SK-N-SH (cell line): ENCODE results near the gene KRT2. TPM values are rescaled to one million over a fixed set of nuclear protein-coding genes. Genes with fewer than 3 reads are reported as not detected.

Experiments used
- CTCF ChIA-PET: fragments of 300-600, 350-600 bp; formaldehyde crosslinking; extraction: SDS; loops from one replicate; lab custom pipeline; 2021; lab: Yijun Ruan, JAX
- POLR2A ChIA-PET: fragments of 350-600 bp; sonication (Branson Sonifier 250); formaldehyde crosslinking; extraction: SDS; loops from one replicate; lab custom pipeline; 2020; ENCODE audit warnings: antibody characterized with exemption, inconsistent platforms; lab: Yijun Ruan, JAX
- DNase-seq: peaks from one replicate; pipeline ENCODE4 v3.0.0; 2012
- H2AFZ ChIP-seq: fragments of 200-600 bp; sonication (generic); 2 replicates; pipeline ENCODE4 v1.8.1; 2016; ENCODE audit warnings: antibody characterized with exemption, mild to moderate bottlenecking, low read depth
- H3F3A ChIP-seq: fragments of 200-600 bp; sonication (generic); replicated peaks from 2 replicates; pipeline ENCODE3; 2016; ENCODE audit warnings: antibody characterized with exemption, mild to moderate bottlenecking; ENCODE audit not compliant: insufficient read depth
- H3K27ac ChIP-seq, 2 experiments: fragments of 200-500 bp in 1 of 2; fragments of 200-600 bp in 1 of 2; sonication (Bioruptor generic) in 1 of 2; sonication (generic), shearing (Covaris generic) in 1 of 2; 2 replicates each; pipeline versions ENCODE4 v1.5.1 to v1.6.1; 2014 to 2016; ENCODE audit warnings: low read depth in 2 of 2, inconsistent platforms in 1 of 2, low read length in 1 of 2, mild to moderate bottlenecking in 1 of 2, mixed read lengths in 1 of 2
- H3K27me3 ChIP-seq: fragments of 200-600 bp; sonication (generic), shearing (Covaris generic); 2 replicates; pipeline ENCODE4 v1.6.1; 2016; ENCODE audit warnings: mixed run types; ENCODE audit not compliant: insufficient read depth
- H3K36me3 ChIP-seq, 2 experiments: fragments of 200-500 bp in 1 of 2; fragments of 200-600 bp in 1 of 2; sonication (Bioruptor generic) in 1 of 2; sonication (generic) in 1 of 2; replicated peaks in 1 of 2; 2 replicates each; pipeline versions ENCODE3 to v1.5.1; 2014 to 2016; ENCODE audit warnings: low read length in 1 of 2, mild to moderate bottlenecking in 1 of 2; ENCODE audit not compliant: insufficient read depth in 2 of 2, control insufficient read depth in 1 of 2
- H3K4me1 ChIP-seq, 2 experiments: fragments of 200-500 bp in 1 of 2; fragments of 200-600 bp in 1 of 2; sonication (Bioruptor generic) in 1 of 2; sonication (generic), shearing (Covaris generic) in 1 of 2; 2 replicates each; pipeline versions ENCODE4 v1.5.1 to v1.6.1; 2014 to 2016; ENCODE audit warnings: low read depth in 1 of 2, low read length in 1 of 2, mixed run types in 1 of 2; ENCODE audit not compliant: insufficient read depth in 2 of 2, control insufficient read depth in 1 of 2
- H3K4me2 ChIP-seq: fragments of 200-600 bp; sonication (generic), shearing (Covaris generic); 2 replicates; pipeline ENCODE4 v1.6.1; 2017; ENCODE audit warnings: mixed run types
- H3K4me3 ChIP-seq, 2 experiments: fragments of 200-500 bp in 1 of 2; fragments of 200-600 bp in 1 of 2; sonication (Bioruptor generic) in 1 of 2; sonication (generic), shearing (Covaris generic) in 1 of 2; 2 replicates each; pipeline versions ENCODE4 v1.5.1 to v1.8.1; 2014 to 2016; ENCODE audit warnings: low read depth in 2 of 2, inconsistent platforms in 1 of 2, low read length in 1 of 2, mild to moderate bottlenecking in 1 of 2, mixed read lengths in 1 of 2, moderate library complexity in 1 of 2
- H3K79me2 ChIP-seq: fragments of 200-600 bp; sonication (generic); 2 replicates; pipeline ENCODE4 v1.8.1; 2017; ENCODE audit warnings: mild to moderate bottlenecking; ENCODE audit not compliant: insufficient read depth
- H3K9ac ChIP-seq: fragments of 200-600 bp; sonication (generic); 2 replicates; pipeline ENCODE4 v1.6.1; 2017; ENCODE audit warnings: mixed run types
- H3K9me2 ChIP-seq: fragments of 200-600 bp; sonication (generic); 2 replicates; pipeline ENCODE4 v1.6.1; 2017; ENCODE audit warnings: mixed run types
- H3K9me3 ChIP-seq: fragments of 200-600 bp; sonication (generic); 2 replicates; pipeline ENCODE4 v1.6.1; 2017; ENCODE audit warnings: mixed run types, mild to moderate bottlenecking, moderate library complexity
- H4K20me1 ChIP-seq: fragments of 200-600 bp; sonication (generic); 2 replicates; pipeline ENCODE4 v1.6.1; 2017; ENCODE audit warnings: mild to moderate bottlenecking, mixed run types; ENCODE audit not compliant: insufficient read depth
- CHD2 ChIP-seq: fragments of 150-350 bp; IDR thresholded peaks from 2 replicates; pipeline ENCODE4 v1.6.1; 2018; ENCODE audit warnings: low read length; ENCODE audit not compliant: partially characterized antibody
- EZH2phosphoT487 ChIP-seq: fragments of 200-600 bp; sonication (generic); IDR thresholded peaks from 2 replicates; pipeline ENCODE4 v1.6.1; 2017; ENCODE audit warnings: low read depth, mixed run types, mild to moderate bottlenecking, antibody characterized with exemption, moderate library complexity, borderline replicate concordance
- FOXJ3 ChIP-seq: sonication (generic); formaldehyde crosslinking; IDR thresholded peaks from 2 replicates; pipeline ENCODE4 v1.5.1; 2020; ENCODE audit warnings: mild to moderate bottlenecking, missing genetic modification reagents
- MEF2A ChIP-seq: IDR thresholded peaks from 2 replicates; pipeline ENCODE4 v1.4.0; 2012; ENCODE audit warnings: low read depth, borderline replicate concordance
- POLR2AphosphoS5 ChIP-seq: IDR thresholded peaks from 2 replicates; pipeline ENCODE4 v1.6.1; 2012; ENCODE audit warnings: low read depth, low read length
- RAD21 ChIP-seq: IDR thresholded peaks from 2 replicates; pipeline ENCODE4 v1.6.1; 2012; ENCODE audit warnings: mild to moderate bottlenecking, low read length
- RFX5 ChIP-seq: IDR thresholded peaks from 2 replicates; pipeline ENCODE4 v1.6.1; 2012; ENCODE audit warnings: mild to moderate bottlenecking, improper control_type of control experiment, low read length
- SMC3 ChIP-seq: IDR thresholded peaks from 2 replicates; pipeline ENCODE4 v1.6.1; 2012; ENCODE audit warnings: low read depth, low read length, improper control_type of control experiment
- TEAD4 ChIP-seq: IDR thresholded peaks from 2 replicates; pipeline ENCODE4 v1.4.0; 2012; ENCODE audit warnings: mild to moderate bottlenecking, borderline replicate concordance; ENCODE audit not compliant: insufficient read depth
- USF1 ChIP-seq: IDR thresholded peaks from 2 replicates; pipeline ENCODE4 v1.4.0; 2012; ENCODE audit warnings: low read depth, borderline replicate concordance
- whole genome bisulfite sequencing: methylation state at CpG from one replicate; pipeline ENCODE4 v1.1.6; 2017; ENCODE audit warnings: low lambda C conversion rate; 5-methylcytosine and 5-hydroxymethylcytosine counted together
- polyA plus RNA-seq, 3 experiments: library from polyadenylated mRNA; depleted of rRNA; stranded (reverse); fragments of >200 nt; gene quantifications; 2 replicates each; pipeline ENCODE4 v1.2.3, GENCODE V29; 2012
- TF ChIP-seq, protein P1 (sequence below): fragments of 200-600 bp; sonication (generic); IDR thresholded peaks from 2 replicates; pipeline ENCODE4 v1.6.1; 2017; ENCODE audit warnings: antibody characterized with exemption, mild to moderate bottlenecking, moderate library complexity
- TF ChIP-seq, protein P2 (sequence below): IDR thresholded peaks from 2 replicates; pipeline ENCODE4 v1.4.0; 2012; ENCODE audit warnings: low read depth
- TF ChIP-seq, protein P3 (sequence below): IDR thresholded peaks from 2 replicates; pipeline ENCODE4; 2012

The KRT2 gene
- polyA plus RNA-seq, 1 of the 3 experiments (the other 2 are of a cell fraction) = not detected

DNA sequence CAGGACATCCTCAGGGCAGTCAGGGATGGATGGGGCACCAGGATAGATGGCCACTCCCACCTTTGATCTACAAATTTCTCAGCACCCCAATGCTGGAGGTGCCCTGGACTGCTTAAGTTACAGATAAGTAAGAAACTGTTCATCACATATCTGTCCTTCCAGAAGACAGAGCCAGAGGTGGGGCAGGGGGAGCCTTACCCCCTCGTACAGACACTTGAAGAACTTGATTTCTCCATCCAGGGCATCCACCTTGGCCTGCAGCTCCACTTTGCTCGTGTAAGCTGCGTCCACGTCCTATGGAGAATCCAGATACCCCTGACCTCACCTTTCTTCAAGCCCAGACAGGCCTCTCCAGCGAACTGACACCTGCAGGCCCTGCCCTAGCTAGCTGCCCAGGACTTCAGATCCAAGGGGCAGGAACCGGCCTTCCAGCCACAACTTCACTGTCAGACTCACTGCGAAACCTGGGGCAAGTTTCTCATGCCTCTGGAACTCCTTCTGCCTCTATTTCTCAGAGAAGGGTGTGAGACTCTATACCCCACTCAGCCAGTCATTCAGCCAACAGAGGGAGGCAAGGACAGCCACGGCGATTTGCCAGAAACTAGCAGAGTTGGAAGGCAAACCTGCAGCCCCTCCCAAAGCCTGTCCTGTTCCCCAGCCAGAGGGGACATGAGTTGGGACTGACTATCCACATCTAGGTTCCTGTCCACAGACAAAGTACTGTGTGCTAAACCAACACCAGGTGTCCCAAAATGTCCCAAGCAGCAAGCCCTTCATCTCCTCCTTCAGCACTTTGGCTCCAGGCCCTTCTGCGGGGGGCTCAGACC is 37.4 kb downstream of the KRT2 start:
- H3K4me3 ChIP-seq = no peak overlapping the region
- H3K4me1 ChIP-seq = no peaks in the 10 kb centered on the region
- H3K79me2 ChIP-seq = no peaks in the 10 kb centered on the region
- no peaks in the 10 kb centered on the region for H3K9me2 ChIP-seq
- DNase-seq = no peak
- ChIA-PET POLR2A (no interaction called here), CTCF (no interaction called here)
- no peaks in the 10 kb centered on the region for H4K20me1 ChIP-seq
- no peak overlapping the region for H2AFZ ChIP-seq
- H3K27ac ChIP-seq = no peak overlapping the region
- H3K9ac ChIP-seq = no peak overlapping the region
- H3F3A ChIP-seq = no peaks in the 10 kb centered on the region
- H3K27me3 ChIP-seq = peaks cover 73% of the 10 kb centered on the region; the same call in 1 of the 2 replicates
- WGBS = 15% methylated on average over 10 of the region's 10 CpGs
- TF ChIP-seq RFX5 (no peak), SMC3 (no peak), EZH2phosphoT487 (no peak), CHD2 (no peak), MEF2A (no peak), RAD21 (no peak), POLR2AphosphoS5 (no peak)
- H3K4me2 ChIP-seq = no peak overlapping the region
- no peaks in the 10 kb centered on the region for H3K9me3 ChIP-seq
- H3K36me3 ChIP-seq = no peaks in the 10 kb centered on the region

DNA sequence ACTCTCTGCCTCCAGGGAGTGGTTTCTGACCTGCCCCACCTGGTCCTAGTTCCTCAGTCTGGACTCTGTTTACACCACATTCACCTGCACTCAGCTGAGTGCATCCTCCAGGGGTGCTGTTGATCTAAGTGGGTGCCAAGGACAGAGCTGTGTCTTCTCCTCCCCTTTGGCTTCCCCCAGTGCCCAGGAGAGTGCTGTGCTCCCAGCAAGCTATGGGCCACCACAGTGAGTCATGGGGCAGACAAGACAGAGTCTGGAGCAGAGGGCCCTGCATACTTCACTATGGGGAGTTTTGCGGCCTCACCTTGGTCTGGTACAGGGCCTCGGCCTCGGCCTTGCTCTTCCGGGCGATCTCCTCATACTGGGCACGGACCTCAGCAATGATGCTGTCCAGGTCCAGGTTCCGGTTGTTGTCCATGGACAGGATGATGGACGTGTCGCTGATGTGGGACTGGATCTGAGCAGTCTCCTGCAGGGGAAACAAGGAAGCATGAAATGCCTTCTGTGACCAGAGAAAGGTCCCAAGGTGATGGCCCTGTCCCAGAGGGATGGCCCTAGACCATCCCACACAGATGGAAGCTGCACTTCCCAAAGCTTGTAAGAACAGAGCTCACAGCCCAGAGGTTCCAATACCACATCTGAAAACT is 38.5 kb downstream of the KRT2 start:
- Histone ChIP-seq H3K4me3 (no peak overlapping the region), H3K9me3 (no peaks in the 10 kb centered on the region), H3K9me2 (no peaks in the 10 kb centered on the region), H3K27me3 (peaks cover 66% of the 10 kb centered on the region; the same call in 1 of the 2 replicates), H3K4me2 (no peak overlapping the region), H3K79me2 (no peaks in the 10 kb centered on the region), H3F3A (no peaks in the 10 kb centered on the region), H4K20me1 (no peaks in the 10 kb centered on the region), H3K27ac (no peak overlapping the region), H3K36me3 (no peaks in the 10 kb centered on the region), H3K9ac (no peak overlapping the region), H2AFZ (no peak overlapping the region), H3K4me1 (no peaks in the 10 kb centered on the region)
- TF ChIP-seq TEAD4 (no peak), FOXJ3 (no peak), EZH2phosphoT487 (no peak), USF1 (no peak)
- TF ChIP-seq, protein P1, sequence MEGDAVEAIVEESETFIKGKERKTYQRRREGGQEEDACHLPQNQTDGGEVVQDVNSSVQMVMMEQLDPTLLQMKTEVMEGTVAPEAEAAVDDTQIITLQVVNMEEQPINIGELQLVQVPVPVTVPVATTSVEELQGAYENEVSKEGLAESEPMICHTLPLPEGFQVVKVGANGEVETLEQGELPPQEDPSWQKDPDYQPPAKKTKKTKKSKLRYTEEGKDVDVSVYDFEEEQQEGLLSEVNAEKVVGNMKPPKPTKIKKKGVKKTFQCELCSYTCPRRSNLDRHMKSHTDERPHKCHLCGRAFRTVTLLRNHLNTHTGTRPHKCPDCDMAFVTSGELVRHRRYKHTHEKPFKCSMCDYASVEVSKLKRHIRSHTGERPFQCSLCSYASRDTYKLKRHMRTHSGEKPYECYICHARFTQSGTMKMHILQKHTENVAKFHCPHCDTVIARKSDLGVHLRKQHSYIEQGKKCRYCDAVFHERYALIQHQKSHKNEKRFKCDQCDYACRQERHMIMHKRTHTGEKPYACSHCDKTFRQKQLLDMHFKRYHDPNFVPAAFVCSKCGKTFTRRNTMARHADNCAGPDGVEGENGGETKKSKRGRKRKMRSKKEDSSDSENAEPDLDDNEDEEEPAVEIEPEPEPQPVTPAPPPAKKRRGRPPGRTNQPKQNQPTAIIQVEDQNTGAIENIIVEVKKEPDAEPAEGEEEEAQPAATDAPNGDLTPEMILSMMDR = no peak
- TF ChIP-seq, protein P2, sequence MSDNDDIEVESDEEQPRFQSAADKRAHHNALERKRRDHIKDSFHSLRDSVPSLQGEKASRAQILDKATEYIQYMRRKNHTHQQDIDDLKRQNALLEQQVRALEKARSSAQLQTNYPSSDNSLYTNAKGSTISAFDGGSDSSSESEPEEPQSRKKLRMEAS = no peak
- TF ChIP-seq, protein P3, sequence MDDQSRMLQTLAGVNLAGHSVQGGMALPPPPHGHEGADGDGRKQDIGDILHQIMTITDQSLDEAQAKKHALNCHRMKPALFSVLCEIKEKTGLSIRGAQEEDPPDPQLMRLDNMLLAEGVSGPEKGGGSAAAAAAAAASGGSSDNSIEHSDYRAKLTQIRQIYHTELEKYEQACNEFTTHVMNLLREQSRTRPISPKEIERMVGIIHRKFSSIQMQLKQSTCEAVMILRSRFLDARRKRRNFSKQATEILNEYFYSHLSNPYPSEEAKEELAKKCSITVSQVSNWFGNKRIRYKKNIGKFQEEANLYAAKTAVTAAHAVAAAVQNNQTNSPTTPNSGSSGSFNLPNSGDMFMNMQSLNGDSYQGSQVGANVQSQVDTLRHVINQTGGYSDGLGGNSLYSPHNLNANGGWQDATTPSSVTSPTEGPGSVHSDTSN = no peak
- ChIA-PET POLR2A (no interaction called here), CTCF (no interaction called here)
- no peak for DNase-seq
- 28% methylated on average over 6 of the region's 9 CpGs for WGBS
